HCT116 (cell line): ENCODE measurements around the gene CIAO2B. TPM values are rescaled to one million over a fixed set of nuclear protein-coding genes. Genes with fewer than 3 reads are reported as not detected.

Source experiments
- ATAC-seq: fragments of 200-7000 bp; cut with Tn5 transposase; 2 replicates; pipeline ENCODE4 v1.9.1; 2020; ENCODE audit warnings: mild to moderate bottlenecking, moderate library complexity
- BruUV-seq: library from RNA; stranded (reverse); fragments of 400-500 nt; replicated peaks from 2 replicates; lab custom pipeline; 2021; lab: Mats Ljungman, UMichigan
- CTCF ChIA-PET: fragments of 300-600 bp; sonication (Branson Sonifier 250); formaldehyde crosslinking; loops from one replicate; lab custom pipeline; 2021; ENCODE audit warnings: antibody characterized with exemption; lab: Charles Lee
- POLR2A ChIA-PET: fragments of 300-600, 350-600 bp; sonication (Branson Sonifier 250); formaldehyde crosslinking; loops from one replicate; lab custom pipeline; 2021; ENCODE audit warnings: antibody characterized with exemption; lab: Charles Lee
- RAD21 ChIA-PET, 2 experiments: fragments of 300-600 bp; sonication (Branson Sonifier 250); formaldehyde crosslinking; loops; one replicate each; lab custom pipeline; 2023; ENCODE audit warnings: low total read pairs in 2 of 2; ENCODE audit not compliant: uncharacterized antibody in 2 of 2, unreplicated experiment in 2 of 2, low non-redundant PET in 1 of 2; lab: Charles Lee
- DNase-seq: peaks from one replicate; pipeline ENCODE4 v3.0.0-alpha.2; 2010; ENCODE audit warnings: low read depth, low spot score
- H2AFZ ChIP-seq: fragments of 200-600 bp; shearing (Covaris generic), sonication (generic); 2 replicates; pipeline ENCODE4 v1.6.1; 2017; ENCODE audit warnings: low read depth, mixed run types, mixed read lengths, antibody characterized with exemption, low read length; ENCODE audit not compliant: poor library complexity, severe bottlenecking
- H3K27ac ChIP-seq: 2 replicates; pipeline ENCODE4 v1.5.1; 2012; ENCODE audit warnings: low read depth, low read length
- H3K27me3 ChIP-seq: fragments of 200-600 bp; sonication (generic); 2 replicates; pipeline ENCODE4 v1.6.1; 2016; ENCODE audit warnings: mixed run types, low read length, mixed read lengths; ENCODE audit not compliant: insufficient read depth
- H3K36me3 ChIP-seq, 2 experiments: fragments of 200-500 bp in 1 of 2; fragments of 200-600 bp in 1 of 2; sonication (Bioruptor generic) in 1 of 2; sonication (generic) in 1 of 2; 2 replicates each; pipeline versions ENCODE4 v1.5.1 to v1.6.1; 2014 to 2016; ENCODE audit warnings: low read length in 2 of 2, inconsistent platforms in 1 of 2, mixed read lengths in 1 of 2, mixed run types in 1 of 2; ENCODE audit not compliant: insufficient read depth in 2 of 2, control insufficient read depth in 1 of 2
- H3K4me1 ChIP-seq, 2 experiments: fragments of 200-600 bp in 1 of 2; sonication (generic) in 1 of 2; 2 replicates each; pipeline versions ENCODE4 v1.5.1 to v1.6.1; 2012 to 2017; ENCODE audit warnings: low read length in 2 of 2, inconsistent platforms in 1 of 2, mild to moderate bottlenecking in 1 of 2, mixed read lengths in 1 of 2, mixed run types in 1 of 2, moderate library complexity in 1 of 2; ENCODE audit not compliant: insufficient read depth in 2 of 2, control insufficient read depth in 1 of 2
- H3K4me2 ChIP-seq: fragments of 200-600 bp; sonication (generic); 2 replicates; pipeline ENCODE4 v1.6.1; 2017; ENCODE audit warnings: mixed run types, low read length, mixed read lengths
- H3K4me3 ChIP-seq, 2 experiments: fragments of 200-600 bp in 1 of 2; sonication (generic) in 1 of 2; replicated peaks in 1 of 2; 2 replicates each; pipeline ENCODE4 v1.5.1; 2011 to 2016; ENCODE audit warnings: low read length in 2 of 2, control low read depth in 1 of 2, low read depth in 1 of 2, mild to moderate bottlenecking in 1 of 2, mixed read lengths in 1 of 2, mixed run types in 1 of 2
- H3K79me2 ChIP-seq: fragments of 200-600 bp; sonication (generic); 2 replicates; pipeline ENCODE4 v1.6.1; 2017; ENCODE audit warnings: mild to moderate bottlenecking, mixed run types, low read length, moderate library complexity, mixed read lengths; ENCODE audit not compliant: insufficient read depth
- H3K9ac ChIP-seq: fragments of 200-600 bp; sonication (generic); 2 replicates; pipeline ENCODE4 v1.6.1; 2016; ENCODE audit warnings: low read length, mixed read lengths
- H3K9me2 ChIP-seq: fragments of 200-600 bp; sonication (generic), shearing (Covaris generic); 2 replicates; pipeline ENCODE4 v1.6.1; 2017; ENCODE audit warnings: mixed run types, mild to moderate bottlenecking, moderate library complexity; ENCODE audit not compliant: insufficient read depth
- H3K9me3 ChIP-seq, 2 experiments: fragments of 200-500 bp in 1 of 2; fragments of 200-600 bp in 1 of 2; sonication (Bioruptor generic) in 1 of 2; sonication (generic) in 1 of 2; 2 replicates each; pipeline ENCODE4 v1.6.1; 2014 to 2017; ENCODE audit warnings: low read length in 2 of 2, mixed read lengths in 2 of 2, inconsistent platforms in 1 of 2, low read depth in 1 of 2, mild to moderate bottlenecking in 1 of 2, mixed run types in 1 of 2, moderate library complexity in 1 of 2; ENCODE audit not compliant: control insufficient read depth in 1 of 2, insufficient read depth in 1 of 2
- H4K20me1 ChIP-seq: fragments of 200-600 bp; sonication (generic), shearing (Covaris generic); 2 replicates; pipeline ENCODE4 v1.6.1; 2017; ENCODE audit warnings: mixed run types, mild to moderate bottlenecking, moderate library complexity; ENCODE audit not compliant: insufficient read depth
- EGR1 ChIP-seq: IDR thresholded peaks from 2 replicates; pipeline ENCODE4 v1.6.1; 2012; ENCODE audit warnings: low read depth
- EZH2phosphoT487 ChIP-seq: fragments of 200-600 bp; IDR thresholded peaks from 2 replicates; pipeline ENCODE4 v1.6.1; 2018; ENCODE audit warnings: antibody characterized with exemption, borderline replicate concordance
- JUND ChIP-seq: IDR thresholded peaks from 2 replicates; pipeline ENCODE4 v1.6.1; 2012
- POLR2AphosphoS5 ChIP-seq: IDR thresholded peaks from 2 replicates; pipeline ENCODE4 v1.6.1; 2011; ENCODE audit warnings: mild to moderate bottlenecking, low read depth, low read length, moderate library complexity
- SIN3A ChIP-seq: IDR thresholded peaks from 2 replicates; pipeline ENCODE4 v1.6.1; 2012; ENCODE audit warnings: low read depth
- intact Hi-C: fragments of 100-400 bp; cut with micrococcal nuclease; formaldehyde crosslinking; loops from 2 replicates; pipeline ENCODE4 v1.10.0; 2022
- total RNA-seq: library from RNA; stranded (reverse); gene quantifications from one replicate; pipeline ENCODE4 v1.2.1, GENCODE V29; 2021; ENCODE audit not compliant: unreplicated experiment
- TF ChIP-seq, protein P1 (sequence below): IDR thresholded peaks from 2 replicates; pipeline ENCODE4 v1.6.1; 2012
- TF ChIP-seq, protein P2 (sequence below): IDR thresholded peaks from 2 replicates; pipeline ENCODE4 v1.6.1; 2012
- TF ChIP-seq, protein P3 (sequence below): IDR thresholded peaks from 2 replicates; pipeline ENCODE4 v1.6.1; 2011; ENCODE audit warnings: mild to moderate bottlenecking, low read length, moderate library complexity; ENCODE audit not compliant: insufficient replicate concordance; ENCODE audit errors: extremely low read depth

Gene CIAO2B
- total RNA-seq, 1 experiment from 2014 or later, result 113 TPM

DNA sequence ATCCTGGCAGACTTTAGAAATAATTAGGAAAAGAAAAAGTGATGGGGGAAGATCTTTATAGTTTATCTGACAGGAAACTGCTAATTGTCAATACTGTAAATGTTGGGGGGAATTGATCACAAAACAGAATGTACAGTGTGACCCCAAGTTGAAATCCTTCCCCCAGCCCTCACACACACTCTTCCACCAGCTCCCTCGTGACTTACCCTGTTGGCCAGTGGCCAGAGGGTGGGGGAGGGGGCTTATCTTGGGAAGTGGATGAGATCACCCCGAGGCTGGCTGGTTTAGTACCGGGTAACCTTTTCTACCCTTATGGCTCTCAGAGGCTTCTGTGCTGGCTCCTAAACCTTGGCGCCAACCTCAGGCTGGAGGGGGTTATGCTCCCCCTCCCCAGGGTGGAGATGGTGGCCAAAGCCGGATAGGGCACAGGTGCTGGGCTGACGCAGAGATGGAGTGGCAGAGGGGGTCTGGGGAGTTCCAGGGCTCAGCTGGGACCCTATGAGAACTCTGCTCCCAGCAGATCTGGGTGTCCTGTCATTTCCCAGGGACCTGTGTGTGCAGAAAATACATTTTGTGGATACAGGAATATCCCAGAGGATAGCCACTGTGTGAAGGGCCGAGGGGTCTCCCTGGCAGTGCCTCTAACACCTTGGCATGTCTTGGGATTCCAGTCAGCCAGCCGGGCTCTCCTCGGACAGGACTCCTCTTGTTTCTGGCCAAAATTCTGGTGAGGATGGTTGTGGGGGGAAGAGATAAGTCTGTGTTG, 34.1 kb downstream of the CIAO2B start:
- no peak for DNase-seq

More for the DNA sequence above, 34.1 kb downstream of the CIAO2B start:
- no peak for ATAC-seq
- no peaks in the 10 kb centered on the region for H3K9me2 ChIP-seq
- no peak overlapping the region for H3K9ac ChIP-seq
- no peaks in the 10 kb centered on the region for H3K36me3 ChIP-seq
- TF ChIP-seq, protein P1, sequence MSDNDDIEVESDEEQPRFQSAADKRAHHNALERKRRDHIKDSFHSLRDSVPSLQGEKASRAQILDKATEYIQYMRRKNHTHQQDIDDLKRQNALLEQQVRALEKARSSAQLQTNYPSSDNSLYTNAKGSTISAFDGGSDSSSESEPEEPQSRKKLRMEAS, result no peak
- TF ChIP-seq, protein P2, sequence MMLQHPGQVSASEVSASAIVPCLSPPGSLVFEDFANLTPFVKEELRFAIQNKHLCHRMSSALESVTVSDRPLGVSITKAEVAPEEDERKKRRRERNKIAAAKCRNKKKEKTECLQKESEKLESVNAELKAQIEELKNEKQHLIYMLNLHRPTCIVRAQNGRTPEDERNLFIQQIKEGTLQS, result no peak
- TF ChIP-seq POLR2AphosphoS5 (no peak), EGR1 (no peak), SIN3A (no peak), EZH2phosphoT487 (no peak), JUND (no peak)
- TF ChIP-seq, protein P3, sequence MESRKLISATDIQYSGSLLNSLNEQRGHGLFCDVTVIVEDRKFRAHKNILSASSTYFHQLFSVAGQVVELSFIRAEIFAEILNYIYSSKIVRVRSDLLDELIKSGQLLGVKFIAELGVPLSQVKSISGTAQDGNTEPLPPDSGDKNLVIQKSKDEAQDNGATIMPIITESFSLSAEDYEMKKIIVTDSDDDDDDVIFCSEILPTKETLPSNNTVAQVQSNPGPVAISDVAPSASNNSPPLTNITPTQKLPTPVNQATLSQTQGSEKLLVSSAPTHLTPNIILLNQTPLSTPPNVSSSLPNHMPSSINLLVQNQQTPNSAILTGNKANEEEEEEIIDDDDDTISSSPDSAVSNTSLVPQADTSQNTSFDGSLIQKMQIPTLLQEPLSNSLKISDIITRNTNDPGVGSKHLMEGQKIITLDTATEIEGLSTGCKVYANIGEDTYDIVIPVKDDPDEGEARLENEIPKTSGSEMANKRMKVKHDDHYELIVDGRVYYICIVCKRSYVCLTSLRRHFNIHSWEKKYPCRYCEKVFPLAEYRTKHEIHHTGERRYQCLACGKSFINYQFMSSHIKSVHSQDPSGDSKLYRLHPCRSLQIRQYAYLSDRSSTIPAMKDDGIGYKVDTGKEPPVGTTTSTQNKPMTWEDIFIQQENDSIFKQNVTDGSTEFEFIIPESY, result no peak
- no peaks in the 10 kb centered on the region for H3K79me2 ChIP-seq
- intact Hi-C loops, result loop anchor here (5.0 to 10.0 kb wide), 2 partner anchors 52 to 205 kb away; partner anchors contain the start of gene PHAF1
- peak overlapping the region; percentile 11; the same call in 1 of the 2 replicates for H3K4me2 ChIP-seq
- no peak overlapping the region for H3K4me3 ChIP-seq
- no peak overlapping the region for H3K27ac ChIP-seq
- no peaks in the 10 kb centered on the region for H3K9me3 ChIP-seq
- no peaks in the 10 kb centered on the region for H3K27me3 ChIP-seq
- no peak overlapping the region for H2AFZ ChIP-seq
- POLR2A ChIA-PET, result no interaction called here
- H4K20me1 ChIP-seq, result no peaks in the 10 kb centered on the region
- BruUV-seq, result no TSS peak
- RAD21 ChIA-PET, result no interaction called here
- CTCF ChIA-PET, result interaction anchor here (1.3 kb wide), 1 partner anchor 10 kb away, joined by 6 read pairs; no protein-coding TSS in a partner anchor
- H3K4me1 ChIP-seq, result peaks cover 7 to 14% of the 10 kb centered on the region in 2 experiments
